ENCODE results near the gene PARG.
"Not testable (repeated sequence)": the region's sequence is repeated elsewhere in the genome, so short reads cannot be mapped to it uniquely, and the experiment has no call there.

GRCh38 chr10:49884739-49885331 lies 57.0 kb downstream of the PARG start:
- TF ChIP-seq CTCF (IDR thresholded peaks at IDR 0.05); ZFX (IDR thresholded peaks at IDR 0.05; ENCODE audit: borderline replicate concordance): not testable (repeated sequence)

Data from 22Rv1 (cell line).